GM21447 (cell line): Measurements from ENCODE around the gene PIM3.

ENCODE experiments used
- ATAC-seq: cut with Tn5 transposase; IDR thresholded peaks from one replicate; pipeline ENCODE4 v1.9.1; 2021; ENCODE audit not compliant: unreplicated experiment

The PIM3 gene

GRCh38 chr22:49960159-49961004 lies at the start of gene PIM3:
Gene PIM3, plus strand, starts transcription at chr22:49960772. Its CDS starts 176 bp downstream, at chr22:49960948.
- ATAC-seq: peak; percentile 55

- no peak for ATAC-seq
Measured at GRCh38 chr22:49911881-49912625, 48.5 kb upstream of the PIM3 start.

- no peak for ATAC-seq
Measured at GRCh38 chr22:49913026-49913425, 47.5 kb upstream of the PIM3 start.

GRCh38 chr22:49913446-49913845 lies 47.1 kb upstream of the PIM3 start:
- ATAC-seq: no peak

GRCh38 chr22:49914256-49914655 lies 46.3 kb upstream of the PIM3 start:
- no peak for ATAC-seq

DNA sequence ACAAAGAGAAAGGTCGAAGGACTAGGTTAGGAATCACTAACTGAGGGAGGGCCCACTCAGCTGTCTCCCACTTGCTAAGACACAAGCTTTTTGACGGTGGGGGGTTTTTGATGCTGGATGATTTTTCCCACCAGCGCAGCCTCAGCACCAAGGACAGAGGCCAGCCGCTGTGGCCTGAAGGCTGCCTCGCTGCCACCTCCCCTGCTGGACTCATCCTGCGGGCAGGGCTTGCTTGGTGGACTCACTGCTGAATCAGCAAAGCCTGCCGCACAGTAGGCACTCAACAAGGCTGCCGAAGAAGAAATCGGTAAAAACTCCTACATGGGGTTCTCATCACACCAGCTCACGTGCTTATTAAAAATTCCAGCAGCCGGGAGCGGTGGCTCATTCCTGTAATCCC lies 45.0 kb upstream of the PIM3 start:
- no peak for ATAC-seq

GRCh38 chr22:49916831-49917230 lies 43.7 kb upstream of the PIM3 start:
- no peak for ATAC-seq

DNA sequence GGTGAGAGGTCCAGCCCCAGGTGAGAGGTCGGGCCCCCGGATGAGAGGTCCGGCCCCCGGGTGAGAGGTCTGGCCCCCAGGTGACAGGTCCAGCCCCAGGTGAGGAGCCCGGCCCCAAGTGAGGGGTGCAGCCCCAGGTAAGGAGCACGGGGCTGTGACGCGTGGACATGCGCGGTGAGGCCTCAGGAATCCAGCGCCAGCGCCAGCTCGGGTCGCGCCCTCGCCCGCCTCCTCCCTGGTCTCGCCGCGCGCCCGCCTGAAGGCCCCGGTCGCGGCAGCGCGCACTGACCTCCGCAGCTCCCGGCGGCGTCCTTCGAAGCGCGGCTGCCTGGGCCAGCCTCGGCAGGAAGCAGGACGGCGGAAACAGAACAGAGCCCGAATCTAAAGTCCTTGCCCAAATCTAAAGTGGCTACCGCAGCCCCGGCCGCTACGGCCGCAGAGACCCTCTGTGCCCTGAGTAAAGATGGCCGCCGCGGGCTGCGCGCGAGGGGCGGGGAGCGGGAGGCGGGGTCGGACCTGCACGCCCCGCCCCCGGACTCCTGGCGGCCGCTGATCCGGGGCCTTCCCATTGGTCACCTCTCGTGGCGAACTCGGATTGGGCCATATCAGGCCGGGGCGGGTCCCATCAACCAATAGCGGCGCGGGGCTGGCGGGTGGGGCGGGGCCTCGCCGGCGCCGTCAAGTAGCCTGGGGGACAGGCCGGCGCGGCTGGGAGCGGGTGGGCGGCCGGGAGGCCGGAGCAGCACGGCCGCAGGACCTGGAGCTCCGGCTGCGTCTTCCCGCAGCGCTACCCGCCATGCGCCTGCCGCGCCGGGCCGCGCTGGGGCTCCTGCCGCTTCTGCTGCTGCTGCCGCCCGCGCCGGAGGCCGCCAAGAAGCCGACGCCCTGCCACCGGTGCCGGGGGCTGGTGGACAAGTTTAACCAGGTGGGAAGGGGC lies 42.3 kb upstream of the PIM3 start, which contains the start of the genes ALG12 and CRELD2:
TSS of gene ALG12 (minus strand) at position 465 of the 937 bp plus-strand sequence. CDS start 4,673 bp downstream, outside the sequence.
TSS of gene CRELD2 (plus strand) at position 661 of the 937 bp plus-strand sequence. CDS start at position 797, 136 bp downstream.
- peak; percentile 90 for ATAC-seq

- no peak for ATAC-seq
Measured at GRCh38 chr22:49918911-49919881, 41.4 kb upstream of the PIM3 start.

DNA sequence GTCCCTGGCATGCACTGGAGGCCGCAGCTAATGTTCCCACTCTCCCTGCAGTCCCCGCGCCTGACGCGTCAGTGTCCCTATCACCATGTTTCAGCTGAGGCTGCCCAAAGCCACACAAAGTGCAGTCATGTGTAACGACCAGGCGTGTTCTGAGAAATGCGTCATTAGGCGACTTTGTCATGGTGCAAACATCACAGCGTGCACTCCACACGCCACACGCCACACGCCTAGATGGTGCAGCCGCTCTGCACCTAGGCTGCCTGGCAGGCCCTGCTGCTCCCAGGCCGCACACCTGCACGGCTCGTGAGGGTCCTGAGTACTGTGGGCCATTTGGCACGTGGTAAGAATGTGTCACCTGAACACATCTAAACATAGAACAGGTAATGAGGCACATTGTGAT lies 39.7 kb upstream of the PIM3 start:
- ATAC-seq: no peak

DNA sequence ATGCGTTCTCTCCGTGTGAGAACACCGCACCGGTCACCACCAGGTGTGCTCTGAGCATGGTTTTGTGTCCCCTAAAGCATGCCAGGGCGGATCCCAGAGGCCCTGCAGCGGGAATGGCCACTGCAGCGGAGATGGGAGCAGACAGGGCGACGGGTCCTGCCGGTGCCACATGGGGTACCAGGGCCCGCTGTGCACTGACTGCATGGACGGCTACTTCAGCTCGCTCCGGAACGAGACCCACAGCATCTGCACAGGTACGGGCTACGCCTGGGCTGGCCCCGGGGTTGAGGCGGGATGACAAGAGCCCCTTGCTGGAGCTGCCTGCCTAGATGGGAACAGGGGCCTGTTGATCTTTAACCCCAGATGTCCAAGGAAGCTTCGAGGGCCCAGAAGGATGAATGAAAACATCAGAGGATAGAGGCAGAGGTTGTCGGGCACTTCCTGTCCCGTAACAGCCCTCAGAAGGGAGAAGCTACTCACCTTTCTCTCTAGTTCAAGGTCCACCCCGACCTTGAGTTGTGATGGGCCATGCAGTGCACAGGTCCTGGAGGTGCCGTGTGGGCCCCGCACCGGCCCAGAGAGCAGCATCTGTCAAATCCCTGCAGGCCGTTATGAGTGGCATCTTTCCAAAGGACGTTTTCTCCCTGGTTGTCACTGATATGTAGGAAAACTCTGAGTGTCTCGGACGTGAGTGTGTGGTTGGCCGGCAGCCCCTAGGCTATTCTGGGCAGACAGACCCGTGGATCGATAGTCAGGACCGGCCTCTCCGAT lies 38.9 kb upstream of the PIM3 start:
- no peak for ATAC-seq

DNA sequence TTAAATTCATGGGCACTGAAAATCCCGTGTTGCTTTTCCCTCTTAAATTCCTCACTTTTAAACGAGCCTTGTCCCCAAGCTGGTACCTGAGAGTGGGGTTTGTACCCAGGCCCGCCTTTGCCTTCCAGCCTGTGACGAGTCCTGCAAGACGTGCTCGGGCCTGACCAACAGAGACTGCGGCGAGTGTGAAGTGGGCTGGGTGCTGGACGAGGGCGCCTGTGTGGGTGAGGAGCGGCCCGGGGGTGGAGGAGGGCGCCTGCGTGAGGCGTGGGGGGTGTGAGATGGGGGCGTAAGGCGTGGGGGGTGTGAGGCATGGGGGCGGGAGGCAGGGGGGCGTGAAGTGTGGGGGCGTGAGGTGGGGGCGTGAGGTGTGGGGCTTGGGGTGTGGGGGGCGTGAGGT lies 38.1 kb upstream of the PIM3 start:
- ATAC-seq: no peak

DNA sequence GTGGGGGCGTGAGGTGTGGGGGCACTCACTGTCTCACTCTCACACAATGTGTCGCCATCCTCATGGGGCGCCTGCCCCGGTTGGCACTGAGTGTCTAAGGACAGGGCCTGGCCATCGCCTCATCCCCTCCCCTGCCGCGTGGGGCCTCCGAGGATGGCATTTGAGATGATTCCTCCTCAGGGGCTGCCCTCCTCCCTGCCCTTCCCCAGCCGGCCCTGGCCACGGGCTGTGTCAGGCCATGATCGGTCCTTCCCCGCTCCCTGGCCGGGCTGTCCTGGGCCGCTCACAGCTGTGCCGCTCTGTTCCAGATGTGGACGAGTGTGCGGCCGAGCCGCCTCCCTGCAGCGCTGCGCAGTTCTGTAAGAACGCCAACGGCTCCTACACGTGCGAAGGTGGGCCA lies 37.6 kb upstream of the PIM3 start:
- no peak for ATAC-seq

GRCh38 chr22:49923445-49923844 lies 37.1 kb upstream of the PIM3 start:
- ATAC-seq: no peak

GRCh38 chr22:49924113-49924833 lies 36.3 kb upstream of the PIM3 start:
- no peak for ATAC-seq

DNA sequence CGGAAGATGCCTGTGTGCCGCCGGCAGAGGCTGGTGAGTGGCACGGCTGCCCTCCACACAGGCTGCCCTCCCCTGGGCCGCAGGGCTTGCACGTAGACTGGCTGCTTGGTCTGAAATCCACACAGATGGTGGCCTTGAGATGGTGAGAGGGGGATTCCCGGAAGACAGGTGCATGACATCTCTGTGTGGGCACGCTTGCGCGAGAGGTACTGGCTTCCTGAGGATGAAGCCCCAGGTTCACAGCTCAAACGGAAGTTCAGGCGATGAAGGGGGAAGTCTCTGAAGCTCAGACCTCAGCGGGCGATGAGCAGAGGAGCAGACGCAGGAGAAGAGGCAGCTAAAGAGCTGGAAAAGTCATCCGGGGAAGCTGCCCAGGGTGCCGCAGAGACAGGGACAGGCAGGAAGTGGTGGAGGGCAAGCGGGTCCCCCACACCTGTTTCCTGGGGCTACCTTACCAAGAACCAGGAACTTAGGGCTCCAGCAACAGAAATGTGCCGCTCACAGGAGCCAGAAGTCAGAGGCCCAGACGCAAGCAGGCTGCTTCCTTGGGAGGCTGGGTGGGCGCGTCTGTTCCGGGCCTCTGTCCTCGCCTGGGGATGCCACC lies 34.9 kb upstream of the PIM3 start:
- peak; percentile 62 for ATAC-seq

DNA sequence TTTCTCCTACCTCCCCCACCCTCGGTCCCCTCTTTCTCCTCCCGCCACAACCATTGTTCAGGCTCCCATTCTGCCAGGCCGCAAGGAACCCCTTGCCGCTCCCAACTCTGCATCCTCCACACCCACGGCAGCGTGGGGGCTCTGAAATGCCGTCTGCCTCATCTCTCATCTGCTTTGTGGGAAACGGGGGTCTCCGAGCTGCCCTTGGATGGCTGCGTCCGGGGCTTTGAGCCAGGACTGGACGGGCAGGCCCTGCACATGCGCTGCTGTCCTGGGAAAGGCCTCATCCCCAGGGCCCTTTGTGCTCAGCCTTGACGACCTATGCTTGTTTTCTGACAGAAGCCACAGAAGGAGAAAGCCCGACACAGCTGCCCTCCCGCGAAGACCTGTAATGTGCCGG lies 33.7 kb upstream of the PIM3 start:
- no peak for ATAC-seq
